Measurements from ENCODE around the gene CNTNAP2.
A peak's percentile ranks its signal among the peaks of the same experiment; 100 is the strongest.

Gene CNTNAP2

DNA sequence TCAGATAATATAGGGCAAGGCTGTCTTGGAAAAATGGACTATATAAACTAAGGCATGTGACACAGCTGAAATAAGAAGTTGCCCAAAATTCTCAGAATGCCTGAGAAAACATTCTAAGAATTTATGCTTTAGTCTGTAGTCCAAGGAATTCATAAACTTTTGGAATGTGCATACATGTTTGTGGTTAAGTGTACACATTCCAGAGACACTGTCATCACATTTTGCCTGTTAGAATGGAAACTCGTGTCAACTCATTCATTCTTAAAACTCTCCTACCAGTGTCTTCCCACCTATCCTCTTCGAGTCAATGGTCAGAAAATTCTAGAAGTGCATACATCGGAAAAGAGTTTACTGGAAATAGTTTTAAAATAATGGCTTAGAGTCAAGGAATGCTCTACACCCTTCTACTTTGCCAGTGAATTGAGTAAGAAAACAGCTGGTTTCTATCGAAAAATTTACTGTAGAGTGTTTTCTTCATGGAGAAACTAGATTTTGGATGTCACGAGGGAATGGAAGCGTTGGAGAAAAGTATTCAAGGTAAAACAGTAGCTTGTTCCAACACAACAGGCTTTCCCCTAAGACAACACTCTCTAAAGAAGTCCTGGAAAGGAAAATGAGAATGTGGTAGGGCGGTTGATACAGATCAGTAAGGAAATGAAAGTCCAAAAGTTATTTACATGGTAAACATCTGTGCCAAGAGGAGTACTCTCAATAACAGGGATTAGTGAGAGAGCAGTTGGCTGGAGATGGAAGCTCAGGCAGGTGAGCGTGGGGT lies 1296.4 kb downstream of the CNTNAP2 start:
- peak; percentile 14 for DNase-seq (ENCODE audit: extremely low read depth, low read depth)
- no peak overlapping the region for H3K4me3 ChIP-seq (replicated peaks; ENCODE audit: low read depth, low read length)
- TF ChIP-seq CTCF (IDR thresholded peaks at IDR 0.05; ENCODE audit: low read depth, low read length, missing control alignments), result no peak

GRCh38 chr7:147413557-147413870 lies 1296.9 kb downstream of the CNTNAP2 start:
- DNase-seq (ENCODE audit: extremely low read depth, low read depth), result no peak
- H3K4me3 ChIP-seq (replicated peaks; ENCODE audit: low read depth, low read length), result no peak overlapping the region
- TF ChIP-seq CTCF (IDR thresholded peaks at IDR 0.05; ENCODE audit: low read depth, low read length, missing control alignments), result no peak

DNA sequence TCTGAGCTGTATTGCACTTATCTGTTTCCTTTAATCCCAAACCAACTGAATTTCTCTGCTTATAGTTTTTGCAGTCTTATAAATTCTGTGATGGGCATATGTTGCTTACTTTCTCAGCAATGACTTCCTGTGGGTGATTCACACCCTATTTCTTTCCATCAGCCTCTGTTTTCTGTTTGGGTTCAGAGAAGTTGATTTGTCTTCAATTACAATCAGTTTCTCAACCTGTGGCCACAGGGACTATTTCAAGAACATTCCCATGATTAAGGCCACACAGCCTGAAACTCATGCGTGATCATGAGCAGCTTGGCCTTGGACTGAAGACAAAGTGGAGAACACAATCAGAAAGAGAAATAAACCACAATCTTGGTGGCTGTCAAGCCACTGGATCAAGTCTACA lies 1299.4 kb downstream of the CNTNAP2 start:
- no peak overlapping the region for H3K4me3 ChIP-seq (replicated peaks; ENCODE audit: low read depth, low read length)
- no peak for DNase-seq (ENCODE audit: extremely low read depth, low read depth)
- TF ChIP-seq CTCF (IDR thresholded peaks at IDR 0.05; ENCODE audit: low read depth, low read length, missing control alignments), result no peak

DNA sequence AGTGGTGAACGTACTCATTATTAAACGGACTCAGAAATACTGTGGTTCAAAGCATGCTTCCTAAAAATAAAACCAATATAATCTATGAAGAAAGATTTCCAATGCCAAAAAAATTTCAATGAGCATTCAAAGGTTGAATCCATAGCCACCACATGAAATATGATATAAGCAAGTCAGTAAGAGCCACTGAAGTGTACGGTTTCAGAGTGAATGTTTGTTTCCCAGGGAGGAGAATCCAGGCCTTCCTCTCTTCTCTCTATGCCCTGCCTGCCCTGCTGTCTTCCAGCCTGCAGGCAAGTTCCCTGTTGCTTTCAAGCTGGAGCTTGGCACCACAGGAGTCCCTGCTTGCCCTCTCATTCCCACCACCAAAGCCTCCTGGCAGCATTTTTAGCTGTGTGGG lies 1302.4 kb downstream of the CNTNAP2 start:
- TF ChIP-seq CTCF (IDR thresholded peaks at IDR 0.05; ENCODE audit: low read depth, low read length, missing control alignments), result no peak
- DNase-seq (ENCODE audit: extremely low read depth, low read depth), result no peak
- H3K4me3 ChIP-seq (replicated peaks; ENCODE audit: low read depth, low read length), result no peak overlapping the region

DNA sequence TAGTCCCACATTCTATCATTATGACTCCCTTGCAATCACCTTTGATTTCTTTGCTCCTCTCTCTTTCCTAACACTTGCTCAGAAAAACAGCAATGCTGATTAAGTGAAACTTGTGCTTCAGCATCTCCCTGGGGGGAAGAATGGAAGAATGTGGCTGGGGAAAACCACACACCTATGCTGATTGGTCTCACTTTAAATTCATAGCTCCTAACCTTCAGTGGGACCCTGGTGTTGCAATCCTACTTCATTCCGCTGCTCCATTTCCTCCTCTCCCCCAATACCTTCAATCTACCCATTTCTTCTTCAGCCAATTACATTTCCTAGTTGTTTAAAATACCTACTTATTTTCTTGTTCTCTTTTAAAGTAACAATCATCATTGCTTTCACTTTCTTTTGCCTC lies 1307.3 kb downstream of the CNTNAP2 start:
- DNase-seq (ENCODE audit: extremely low read depth, low read depth), result no peak
- no peak overlapping the region for H3K4me3 ChIP-seq (replicated peaks; ENCODE audit: low read depth, low read length)
- no peak for TF ChIP-seq CTCF (IDR thresholded peaks at IDR 0.05; ENCODE audit: low read depth, low read length, missing control alignments)

DNA sequence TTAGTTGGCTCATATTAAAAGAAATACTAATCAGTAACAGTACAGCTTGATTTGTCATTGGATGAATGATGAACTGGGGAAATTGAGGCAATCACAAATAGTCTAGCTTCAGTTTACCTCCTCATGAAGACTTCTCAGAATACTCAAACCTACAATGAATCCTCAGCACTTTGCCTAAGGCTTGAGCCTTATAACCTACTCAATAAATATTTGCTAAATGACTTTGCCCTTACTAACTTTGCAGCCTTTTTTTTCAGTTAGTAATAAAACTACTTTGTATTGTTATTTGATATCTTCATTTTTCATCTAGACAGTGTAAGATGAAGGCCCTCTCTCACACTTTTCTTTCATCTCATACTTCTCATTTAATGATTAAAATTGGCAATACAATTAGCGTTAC lies 1311.5 kb downstream of the CNTNAP2 start:
- no peak for DNase-seq (ENCODE audit: extremely low read depth, low read depth)
- no peak for TF ChIP-seq CTCF (IDR thresholded peaks at IDR 0.05; ENCODE audit: low read depth, low read length, missing control alignments)
- H3K4me3 ChIP-seq (replicated peaks; ENCODE audit: low read depth, low read length), result no peak overlapping the region

- no peak for DNase-seq (ENCODE audit: extremely low read depth, low read depth)
- H3K4me3 ChIP-seq (replicated peaks; ENCODE audit: low read depth, low read length), result no peak overlapping the region
- TF ChIP-seq CTCF (IDR thresholded peaks at IDR 0.05; ENCODE audit: low read depth, low read length, missing control alignments), result no peak
Measured at GRCh38 chr7:147429961-147430360, 1313.4 kb downstream of the CNTNAP2 start.
